Stomach (tissue), 4 donors: ENCODE results near the gene BBX.

Experiments used
- CTCF ChIP-seq, 7 experiments: fragments of 450-650 bp in 4 of 7; fragments of 200-600 bp in 3 of 7; sonication (generic) in 3 of 7; IDR thresholded peaks; one replicate each; pipeline ENCODE4 v1.5.1; 2016 to 2019; ENCODE audit warnings: antibody characterized with exemption in 7 of 7, control low read depth in 2 of 7, mild to moderate bottlenecking in 1 of 7
- POLR2A ChIP-seq, 4 donors: fragments of 450-650 bp; IDR thresholded peaks; one replicate each; pipeline ENCODE4 v1.6.1; 2016; ENCODE audit warnings: antibody characterized with exemption in 4 of 4, control low read depth in 2 of 4, mild to moderate bottlenecking in 1 of 4, moderate library complexity in 1 of 4
- POLR2AphosphoS5 ChIP-seq, 3 donors: sonication (generic); formaldehyde crosslinking; IDR thresholded peaks; one replicate each; pipeline ENCODE4 v1.6.1; 2016; ENCODE audit warnings: antibody characterized with exemption in 3 of 3

- TF ChIP-seq CTCF (IDR thresholded peaks at IDR 0.05) (no peak), POLR2A (IDR thresholded peaks at IDR 0.05) (no peak), POLR2AphosphoS5 (IDR thresholded peaks at IDR 0.05) (no peak)
Measured at GRCh38 chr3:107665351-107665750, 142.6 kb downstream of the BBX start.
